ENCODE results near the gene FOXP1.

- no peak for TF ChIP-seq POLR2AphosphoS5 (IDR thresholded peaks at IDR 0.05)
- no peak for TF ChIP-seq POLR2A (IDR thresholded peaks at IDR 0.05)
- no peak for TF ChIP-seq EP300 (IDR thresholded peaks at IDR 0.05)
Measured at GRCh38 chr3:71099997-71100719, 483.4 kb downstream of the FOXP1 start.
